ENCODE data around the gene KRTAP25-1. TPM values are rescaled to one million over a fixed set of nuclear protein-coding genes. Genes with fewer than 3 reads are reported as not detected.

KRTAP25-1 gene
- total and polyA plus RNA-seq, 5 donors from 2014 or later: not detected

DNA sequence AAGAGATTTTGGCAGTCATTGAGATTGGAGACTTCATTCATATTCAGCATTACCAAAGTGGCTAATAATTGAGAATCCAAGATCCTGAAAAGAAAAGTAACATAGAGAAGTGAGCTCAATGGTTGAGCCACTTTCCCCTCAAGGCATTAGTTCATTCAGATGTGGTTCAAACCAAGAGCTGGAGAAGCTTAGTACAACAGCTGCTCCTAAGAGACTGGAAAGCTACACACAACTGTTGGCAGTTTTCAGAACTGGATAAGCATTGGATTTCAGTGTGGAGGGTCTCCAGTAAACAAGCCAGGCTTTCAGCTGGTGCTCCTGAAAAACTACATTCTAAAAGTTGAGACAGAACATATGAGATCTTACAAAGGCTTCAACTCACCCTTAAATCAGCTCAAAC, 44.3 kb downstream of the KRTAP25-1 start:
- no peaks in the 10 kb centered on the region for H3K9me3 ChIP-seq (ENCODE audit: control insufficient read depth in 2 of 2, low read length in 2 of 2)
- ATAC-seq (ENCODE audit: low read depth in 2 of 2) (no peak), DNase-seq (no peak)
- no peaks in the 10 kb centered on the region for H3K27me3 Mint-ChIP-seq
- no peaks in the 10 kb centered on the region for H3K4me1 ChIP-seq (ENCODE audit: control insufficient read depth, insufficient read depth, low read length, poor library complexity, severe bottlenecking)
- H3K4me3 ChIP-seq (ENCODE audit: low read depth, low read length): no peak overlapping the region
- H3K36me3 Mint-ChIP-seq: no peaks in the 10 kb centered on the region
- H3K4me3 Mint-ChIP-seq: no peak overlapping the region
- H3K27me3 ChIP-seq (ENCODE audit: control insufficient read depth, insufficient read depth, low read length): no peaks in the 10 kb centered on the region
- H3K36me3 ChIP-seq (ENCODE audit: control insufficient read depth, insufficient read depth, low read length): no peaks in the 10 kb centered on the region
- no peaks in the 10 kb centered on the region for H3K4me1 Mint-ChIP-seq
- H3K27ac Mint-ChIP-seq: no peak overlapping the region
- H3K27ac ChIP-seq (ENCODE audit: insufficient read depth, low read length, poor library complexity, severe bottlenecking): no peak overlapping the region
- peaks cover 0 to 3% (median 0%) of the 10 kb centered on the region in 7 donors for H3K9me3 Mint-ChIP-seq

DNA sequence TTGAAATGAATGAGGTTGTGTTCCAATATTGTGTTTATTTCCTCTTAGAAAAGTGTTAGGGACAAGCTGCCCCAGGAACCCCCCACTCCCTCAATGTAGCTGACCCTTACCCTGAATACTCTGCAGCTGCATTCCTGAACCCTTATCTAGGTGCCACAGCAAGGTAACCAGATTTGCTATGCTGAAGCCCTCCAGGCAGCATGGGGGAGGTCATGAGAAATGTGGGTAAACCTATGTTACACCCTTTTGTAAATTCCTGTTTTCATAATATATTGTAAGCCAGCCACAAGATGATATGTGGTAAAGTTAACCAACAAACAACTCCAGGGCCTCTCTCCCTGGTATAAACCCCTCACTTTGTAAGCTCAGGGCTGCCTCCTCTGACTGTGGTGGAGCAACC, 45.6 kb downstream of the KRTAP25-1 start:
- Histone ChIP-seq H3K4me1 (ENCODE audit: control insufficient read depth, insufficient read depth, low read length, poor library complexity, severe bottlenecking) (no peaks in the 10 kb centered on the region), H3K4me3 (ENCODE audit: low read depth, low read length) (no peak overlapping the region), H3K27ac (ENCODE audit: insufficient read depth, low read length, poor library complexity, severe bottlenecking) (no peak overlapping the region), H3K27me3 (ENCODE audit: control insufficient read depth, insufficient read depth, low read length) (no peaks in the 10 kb centered on the region), H3K36me3 (ENCODE audit: control insufficient read depth, insufficient read depth, low read length) (no peaks in the 10 kb centered on the region), H3K9me3 (ENCODE audit: control insufficient read depth in 2 of 2, low read length in 2 of 2) (no peaks in the 10 kb centered on the region)
- Mint-ChIP-seq H3K27me3 (no peaks in the 10 kb centered on the region), H3K9me3 (no peaks in the 10 kb centered on the region), H3K27ac (no peak overlapping the region), H3K4me1 (no peaks in the 10 kb centered on the region), H3K4me3 (no peak overlapping the region), H3K36me3 (no peaks in the 10 kb centered on the region)
- ATAC-seq (ENCODE audit: low read depth in 2 of 2) (no peak), DNase-seq (no peak)

DNA sequence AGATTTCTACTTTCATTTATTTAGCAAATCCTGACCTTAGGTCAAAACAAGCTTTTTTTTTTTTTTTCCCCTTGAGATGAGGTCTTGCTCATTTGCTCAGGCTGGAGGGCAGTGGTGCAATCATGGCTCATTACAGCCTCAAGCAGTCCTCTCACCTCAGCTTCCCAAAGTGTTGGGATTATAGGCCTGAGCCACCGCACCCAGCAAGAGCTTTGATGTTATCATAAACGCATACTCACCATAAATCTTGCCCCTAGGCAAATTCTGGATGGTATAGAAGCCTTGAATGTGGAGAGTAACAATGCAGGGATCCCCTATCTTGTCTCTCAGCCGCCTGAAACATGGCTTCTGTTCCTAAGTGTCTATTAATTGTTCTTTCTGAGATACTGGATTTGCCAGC, 48.7 kb downstream of the KRTAP25-1 start:
- no peak for ATAC-seq (ENCODE audit: low read depth in 2 of 2)
- no peaks in the 10 kb centered on the region for H3K9me3 Mint-ChIP-seq
- H3K4me1 Mint-ChIP-seq: no peaks in the 10 kb centered on the region
- H3K27ac Mint-ChIP-seq: no peak overlapping the region
- H3K36me3 Mint-ChIP-seq: no peaks in the 10 kb centered on the region
- H3K27me3 Mint-ChIP-seq: no peaks in the 10 kb centered on the region
- Histone ChIP-seq H3K9me3 (ENCODE audit: control insufficient read depth in 2 of 2, low read length in 2 of 2) (no peaks in the 10 kb centered on the region), H3K36me3 (ENCODE audit: control insufficient read depth, insufficient read depth, low read length) (no peaks in the 10 kb centered on the region), H3K27me3 (ENCODE audit: control insufficient read depth, insufficient read depth, low read length) (no peaks in the 10 kb centered on the region), H3K27ac (ENCODE audit: insufficient read depth, low read length, poor library complexity, severe bottlenecking) (no peak overlapping the region), H3K4me1 (ENCODE audit: control insufficient read depth, insufficient read depth, low read length, poor library complexity, severe bottlenecking) (no peaks in the 10 kb centered on the region), H3K4me3 (ENCODE audit: low read depth, low read length) (no peak overlapping the region)
- no peak overlapping the region for H3K4me3 Mint-ChIP-seq
- no peak for DNase-seq

Other genes with a start within 250 kb of the KRTAP25-1 start
- gene CLDN17, start 122.7 kb downstream of the KRTAP25-1 start, total RNA-seq: not detected
- not detected for gene CLDN17, start 122.7 kb downstream of the KRTAP25-1 start, polyA plus RNA-seq
- not detected for gene CLDN8, start 73.4 kb downstream of the KRTAP25-1 start, total RNA-seq
- not detected for gene CLDN8, start 73.4 kb downstream of the KRTAP25-1 start, polyA plus RNA-seq
- gene KRTAP24-1, start 6.6 kb downstream of the KRTAP25-1 start, total RNA-seq: not detected
- not detected for gene KRTAP24-1, start 6.6 kb downstream of the KRTAP25-1 start, polyA plus RNA-seq
- not detected for gene KRTAP26-1, start 30.8 kb upstream of the KRTAP25-1 start, total RNA-seq
- not detected for gene KRTAP26-1, start 30.8 kb upstream of the KRTAP25-1 start, polyA plus RNA-seq
- gene KRTAP27-1, start 48.2 kb upstream of the KRTAP25-1 start, total RNA-seq: not detected
- not detected for gene KRTAP27-1, start 48.2 kb upstream of the KRTAP25-1 start, polyA plus RNA-seq
- gene KRTAP23-1, start 59.1 kb upstream of the KRTAP25-1 start, total RNA-seq: not detected
- gene KRTAP23-1, start 59.1 kb upstream of the KRTAP25-1 start, polyA plus RNA-seq: not detected
- gene KRTAP13-2, start 82.8 kb upstream of the KRTAP25-1 start, total RNA-seq: not detected
- not detected for gene KRTAP13-2, start 82.8 kb upstream of the KRTAP25-1 start, polyA plus RNA-seq
- gene KRTAP13-1, start 106.5 kb upstream of the KRTAP25-1 start, total RNA-seq: not detected
- gene KRTAP13-1, start 106.5 kb upstream of the KRTAP25-1 start, polyA plus RNA-seq: not detected
- not detected for gene KRTAP13-3, start 136.4 kb upstream of the KRTAP25-1 start, total RNA-seq
- gene KRTAP13-3, start 136.4 kb upstream of the KRTAP25-1 start, polyA plus RNA-seq: not detected
- not detected for gene KRTAP13-4, start 140.7 kb upstream of the KRTAP25-1 start, total RNA-seq
- gene KRTAP13-4, start 140.7 kb upstream of the KRTAP25-1 start, polyA plus RNA-seq: not detected
- gene KRTAP15-1, start 150.8 kb upstream of the KRTAP25-1 start, total RNA-seq: not detected
- not detected for gene KRTAP15-1, start 150.8 kb upstream of the KRTAP25-1 start, polyA plus RNA-seq
- not detected for gene KRTAP19-1, start 190.9 kb upstream of the KRTAP25-1 start, total RNA-seq
- gene KRTAP19-1, start 190.9 kb upstream of the KRTAP25-1 start, polyA plus RNA-seq: not detected
- gene KRTAP19-2, start 197.9 kb upstream of the KRTAP25-1 start, total RNA-seq: not detected
- not detected for gene KRTAP19-2, start 197.9 kb upstream of the KRTAP25-1 start, polyA plus RNA-seq
- not detected for gene KRTAP19-3, start 202.5 kb upstream of the KRTAP25-1 start, total RNA-seq
- gene KRTAP19-3, start 202.5 kb upstream of the KRTAP25-1 start, polyA plus RNA-seq: not detected
- gene KRTAP19-4, start 207.7 kb upstream of the KRTAP25-1 start, total RNA-seq: not detected
- not detected for gene KRTAP19-4, start 207.7 kb upstream of the KRTAP25-1 start, polyA plus RNA-seq
- gene KRTAP19-5, start 212.6 kb upstream of the KRTAP25-1 start, total RNA-seq: not detected
- not detected for gene KRTAP19-5, start 212.6 kb upstream of the KRTAP25-1 start, polyA plus RNA-seq

All from CD4-positive, CD25-positive, alpha-beta regulatory T cell (primary cell).